Activated CD4-positive, alpha-beta T cell treated with anti-CD3 and anti-CD28 coated beads, Interleukin-2, amount 50 U/mL, for 4 hours (primary cell): ENCODE measurements around the gene IRS1.

ENCODE experiments used
- DNase-seq, 2 experiments: peaks; one replicate each; pipeline ENCODE4 v3.0.0-alpha.2; 2020

Gene IRS1

GRCh38 chr2:226683196-226683595, 116.4 kb downstream of the IRS1 start:
- no peak for DNase-seq
